IPS DF 4.7 (cell line): ENCODE measurements around the gene ASIC4.

Source experiments
- DNase-seq: peaks from one replicate; pipeline ENCODE4 v3.0.0-alpha.2; 2013; ENCODE audit warnings: low spot score; ENCODE audit errors: extremely low read depth

The ASIC4 gene

GRCh38 chr2:219478916-219479315, 35.4 kb upstream of the ASIC4 start:
- DNase-seq = no peak

GRCh38 chr2:219480004-219480403, 34.3 kb upstream of the ASIC4 start:
- DNase-seq = no peak

GRCh38 chr2:219482674-219483405, 31.4 kb upstream of the ASIC4 start:
- DNase-seq = no peak

GRCh38 chr2:219483451-219484342, 30.6 kb upstream of the ASIC4 start:
- no peak for DNase-seq

- DNase-seq = no peak
Measured at GRCh38 chr2:219484343-219485200, 29.7 kb upstream of the ASIC4 start.

- DNase-seq = no peak
Measured at GRCh38 chr2:219485201-219485580, 29.1 kb upstream of the ASIC4 start.

- no peak for DNase-seq
Measured at GRCh38 chr2:219486380-219486959, 27.8 kb upstream of the ASIC4 start.

- no peak for DNase-seq
Measured at GRCh38 chr2:219488149-219488843, 26.0 kb upstream of the ASIC4 start.

- no peak for DNase-seq
Measured at GRCh38 chr2:219488844-219489194, 25.5 kb upstream of the ASIC4 start.

GRCh38 chr2:219489315-219489714, 25.0 kb upstream of the ASIC4 start:
- no peak for DNase-seq

- no peak for DNase-seq
Measured at GRCh38 chr2:219490186-219490585, 24.1 kb upstream of the ASIC4 start.

- DNase-seq = no peak
Measured at GRCh38 chr2:219490600-219491130, 23.6 kb upstream of the ASIC4 start.

- no peak for DNase-seq
Measured at GRCh38 chr2:219491278-219491963, 22.9 kb upstream of the ASIC4 start.

GRCh38 chr2:219492575-219492974, 21.7 kb upstream of the ASIC4 start:
- DNase-seq = no peak

GRCh38 chr2:219493086-219493485, 21.2 kb upstream of the ASIC4 start:
- no peak for DNase-seq

GRCh38 chr2:219494952-219495530, 19.2 kb upstream of the ASIC4 start:
- DNase-seq = no peak

GRCh38 chr2:219495531-219496122, 18.7 kb upstream of the ASIC4 start:
- no peak for DNase-seq

- no peak for DNase-seq
Measured at GRCh38 chr2:219496247-219496824, 17.9 kb upstream of the ASIC4 start.
